ENCODE measurements around the gene KRT71. TPM values are rescaled to one million over a fixed set of nuclear protein-coding genes. Genes with fewer than 3 reads are reported as not detected.

KRT71 gene
- total RNA-seq, 1 donor from 2014 or later = not detected

DNA sequence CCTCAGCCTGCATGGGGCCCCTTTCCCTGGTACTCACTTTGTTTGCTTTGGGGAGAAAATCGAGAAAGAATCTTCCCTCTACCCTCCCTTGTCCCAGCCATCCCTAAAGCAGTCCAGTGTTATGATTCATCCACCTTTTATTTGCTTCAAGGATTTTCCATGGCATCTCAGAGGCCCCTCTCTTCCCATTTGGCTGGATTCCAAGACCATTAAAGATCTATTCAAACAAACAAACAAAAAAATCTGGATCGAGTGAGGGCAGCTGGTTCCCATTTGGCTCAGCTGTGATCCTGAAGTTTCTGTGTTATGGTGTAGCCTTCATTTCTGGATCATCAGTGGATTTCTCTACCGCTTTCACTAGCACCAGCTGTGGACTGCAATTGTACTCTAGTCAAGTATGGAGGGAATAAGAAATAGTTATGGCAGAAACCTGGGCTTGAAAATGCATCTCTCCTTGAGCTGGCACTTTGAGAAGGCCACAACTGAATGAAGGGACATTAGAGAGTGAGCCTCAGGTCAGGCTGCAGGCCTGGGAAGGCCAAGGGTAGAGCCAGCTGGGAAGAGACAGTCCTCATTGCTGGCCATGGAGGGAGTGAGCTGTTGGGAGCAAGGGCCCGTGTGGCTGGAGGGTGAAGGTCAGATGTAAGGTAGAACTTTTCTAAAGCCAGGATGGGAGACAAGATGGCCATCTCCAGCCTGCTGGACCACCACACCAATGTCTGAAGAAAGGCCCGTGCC, 13.7 kb downstream of the KRT71 start:
- DNase-seq (ENCODE audit: low spot score) = no peak

DNA sequence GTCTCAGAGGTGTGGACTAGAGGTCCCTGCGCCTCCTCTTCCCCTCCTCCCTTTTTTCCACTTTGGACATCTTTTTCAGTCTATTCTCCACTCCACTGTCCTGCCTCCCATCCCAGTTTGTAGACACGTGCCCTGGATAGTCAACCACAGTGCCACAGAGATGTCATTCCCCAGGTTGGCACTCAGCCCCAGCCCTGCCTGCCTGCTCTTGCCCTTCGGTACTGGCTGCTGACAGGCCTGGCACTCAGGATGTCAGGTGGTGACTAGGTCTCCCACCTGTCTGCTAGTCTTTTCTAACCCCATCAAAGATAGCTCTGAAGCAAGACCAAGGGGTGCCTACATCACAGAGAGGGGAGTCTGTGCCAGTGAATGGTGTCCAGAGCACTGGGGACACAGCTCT, 15.8 kb downstream of the KRT71 start:
- DNase-seq (ENCODE audit: low spot score) = no peak

DNA sequence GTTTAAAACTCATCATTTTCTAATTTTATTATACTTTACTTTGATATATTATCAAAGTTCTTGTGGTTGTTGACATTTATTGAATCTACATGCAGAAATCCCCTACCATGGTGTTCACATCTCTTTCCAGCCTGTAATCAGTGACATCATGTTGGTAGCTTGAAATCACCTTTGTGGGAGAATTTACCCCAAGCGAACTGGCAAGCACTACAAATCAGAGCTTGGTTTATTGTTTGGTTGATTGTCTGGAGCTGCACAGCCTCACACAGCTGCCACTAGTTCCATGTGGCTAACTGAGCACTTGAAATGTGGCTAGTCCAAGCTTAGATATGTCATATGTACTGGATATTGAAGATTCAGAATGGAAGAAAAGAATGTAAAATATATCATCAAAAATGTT, 17.4 kb downstream of the KRT71 start:
- DNase-seq (ENCODE audit: low spot score) = no peak

DNA sequence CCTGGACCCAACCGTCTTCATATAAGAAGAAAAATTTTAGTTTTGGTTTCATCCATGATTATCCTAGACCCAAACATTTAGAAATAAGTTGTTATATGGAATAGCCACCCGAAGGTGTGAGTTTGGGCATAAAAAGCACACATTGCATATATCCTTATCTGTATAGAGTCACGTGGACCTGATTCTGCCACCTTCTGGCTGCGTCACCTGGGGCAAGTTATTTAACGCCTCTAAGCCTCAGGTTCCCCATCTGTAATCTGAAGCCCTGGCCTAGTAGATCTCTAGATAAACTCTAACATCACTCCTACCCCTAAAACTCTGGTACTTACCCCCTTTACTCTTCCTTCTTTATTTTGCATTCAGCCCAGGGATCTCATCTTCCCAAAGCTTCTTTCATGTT, 18.5 kb downstream of the KRT71 start:
- no peak for DNase-seq (ENCODE audit: low spot score)

DNA sequence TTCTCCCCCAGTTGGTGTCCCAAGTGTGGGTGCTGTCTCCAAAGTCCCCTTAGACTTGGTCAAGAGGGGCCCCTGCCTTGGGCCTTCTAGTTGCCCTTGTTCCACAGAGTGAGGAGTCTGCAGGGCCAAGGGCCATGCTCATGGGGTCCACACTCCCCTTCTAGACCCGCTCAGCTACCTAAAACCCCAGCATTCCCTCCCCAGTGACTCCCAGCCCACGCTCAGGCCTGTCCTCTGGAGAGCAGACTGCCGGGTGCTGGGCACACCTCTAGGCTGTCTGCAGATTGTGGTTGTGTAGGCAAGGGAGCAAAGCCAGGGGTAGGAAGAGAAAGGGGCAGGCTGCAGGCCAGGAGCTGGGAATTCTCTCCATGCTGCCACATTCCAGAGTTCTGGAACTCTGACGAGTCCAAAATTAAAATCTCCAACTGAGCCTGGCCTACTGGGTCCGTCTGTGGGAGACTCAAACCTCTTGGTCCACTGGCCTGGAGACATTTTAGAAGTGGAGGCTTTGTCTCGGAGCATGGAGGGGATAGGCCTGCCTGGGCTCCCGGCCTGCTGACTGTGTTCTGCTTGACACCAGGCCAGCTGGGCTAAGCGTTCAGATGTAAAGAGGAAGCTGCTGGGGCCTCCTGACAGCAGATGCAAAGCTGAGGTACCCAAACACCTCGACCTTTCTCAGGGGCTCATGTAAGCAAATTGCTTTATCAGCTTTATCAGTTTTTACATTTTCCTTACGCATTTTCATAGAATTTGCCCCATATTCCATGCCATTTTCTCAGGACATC, 19.1 kb downstream of the KRT71 start:
- DNase-seq (ENCODE audit: low spot score) = no peak

DNA sequence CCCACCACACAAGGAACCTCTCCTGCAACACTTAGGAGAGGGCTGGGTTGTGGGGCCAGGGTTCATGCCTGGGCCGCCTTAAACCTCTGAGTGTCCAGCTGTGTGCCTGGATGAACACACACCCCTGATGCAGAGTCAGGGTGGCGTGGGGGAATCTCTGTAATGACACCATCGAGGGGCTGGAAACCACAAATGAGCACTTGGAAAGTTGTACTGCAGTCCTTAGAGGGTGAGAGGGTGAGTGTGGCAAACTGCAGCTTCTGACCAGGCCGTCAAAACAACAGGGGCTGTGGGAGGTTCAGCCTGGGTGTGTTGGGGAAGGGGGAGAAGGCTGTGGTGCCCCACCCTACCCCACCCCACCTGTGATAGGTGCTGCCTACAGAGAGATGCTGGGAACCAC, 20.3 kb downstream of the KRT71 start:
- DNase-seq (ENCODE audit: low spot score) = no peak

DNA sequence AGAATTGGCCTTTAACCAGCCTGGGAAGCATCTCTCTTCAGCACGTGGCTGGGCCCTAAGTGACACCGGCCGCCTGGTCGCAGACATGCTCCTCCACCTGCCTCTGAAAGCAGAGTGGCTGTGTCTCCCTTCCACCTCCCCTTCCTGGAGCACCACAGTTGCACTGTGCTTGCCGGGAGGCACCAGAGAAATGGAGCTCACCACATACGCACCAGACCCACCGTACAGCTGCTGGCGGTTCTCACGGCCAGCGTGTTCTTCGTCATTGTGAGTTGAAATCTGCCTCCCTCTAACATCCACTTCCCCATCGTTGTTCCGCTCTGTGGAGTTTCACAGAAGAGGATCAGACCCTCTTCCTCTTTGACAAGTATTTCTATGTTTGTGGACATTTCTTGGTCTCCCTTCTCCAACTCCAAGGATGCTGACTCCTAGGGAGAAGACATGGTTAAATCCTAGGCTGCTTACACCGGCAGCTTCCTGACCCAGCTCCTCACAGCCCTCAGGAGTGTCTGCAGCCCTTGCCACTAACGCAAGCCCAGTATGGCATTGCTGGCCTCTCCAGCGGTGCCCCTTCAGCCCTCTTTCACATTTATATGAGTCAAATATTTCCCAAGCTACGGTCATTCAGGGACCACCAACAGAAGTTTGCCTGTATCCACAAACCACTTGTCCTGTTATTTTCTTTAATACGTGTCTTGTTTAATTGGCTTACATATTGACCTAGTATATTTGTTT, 21.2 kb downstream of the KRT71 start:
- DNase-seq (ENCODE audit: low spot score) = no peak

DNA sequence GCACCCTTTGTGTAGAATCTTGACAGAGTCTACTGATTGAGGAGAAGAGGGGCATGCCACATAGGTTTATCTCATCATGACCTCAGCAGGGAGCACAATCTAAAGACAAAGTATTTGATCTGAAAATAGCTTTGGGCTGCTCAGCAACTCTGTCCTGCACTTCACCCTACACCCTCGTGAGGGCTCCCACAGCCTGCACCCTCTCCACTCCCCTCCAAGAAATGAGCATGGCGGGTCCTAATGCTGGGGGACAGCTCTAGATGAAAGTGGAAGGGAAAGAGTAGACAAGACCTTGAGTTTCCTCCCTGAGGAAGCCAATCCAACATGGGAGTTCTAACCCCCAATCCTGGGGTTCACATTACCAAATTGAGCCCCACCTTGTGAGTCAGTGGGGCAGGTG, 22.0 kb downstream of the KRT71 start:
- peak; percentile 57 for DNase-seq (ENCODE audit: low spot score)

DNA sequence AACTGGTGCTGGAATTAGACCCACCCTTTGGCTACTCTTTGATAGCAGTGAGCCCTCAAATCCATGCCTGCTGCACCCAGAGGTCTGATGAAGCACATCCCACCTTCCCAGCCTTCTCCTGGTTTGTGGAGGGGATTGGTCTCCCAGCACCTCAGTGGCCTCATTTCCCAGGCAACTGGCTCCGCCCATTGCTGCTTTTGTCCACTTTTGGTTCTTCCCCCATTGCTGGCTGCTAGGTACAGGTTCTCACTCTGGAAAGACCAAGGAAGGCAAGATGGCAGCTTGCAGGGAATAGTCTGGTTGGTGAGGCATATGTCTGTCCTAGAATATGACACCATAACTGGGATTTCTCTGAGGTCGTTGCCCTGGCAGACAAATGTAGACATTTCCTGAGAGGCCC, 22.6 kb downstream of the KRT71 start:
- peak; percentile 65 for DNase-seq (ENCODE audit: low spot score)

DNA sequence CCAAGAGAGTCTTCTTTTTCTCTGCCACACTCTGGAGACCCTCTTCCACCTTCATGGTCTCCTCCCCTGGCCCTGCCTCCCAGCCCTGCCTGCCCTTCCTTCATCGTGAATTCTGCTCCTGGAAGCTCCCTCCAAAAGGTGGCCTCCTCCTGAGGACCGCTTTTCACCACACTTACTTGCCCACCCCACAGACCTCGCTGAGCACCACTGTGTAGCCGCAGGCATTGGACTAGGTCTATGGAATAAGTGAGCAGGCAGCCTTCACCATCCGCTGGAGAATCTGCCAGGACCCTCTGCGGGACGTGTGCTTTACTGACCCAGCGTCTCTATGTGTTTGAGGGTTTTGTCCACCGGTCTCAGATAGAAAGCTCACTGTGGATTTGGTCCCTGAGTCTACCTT, 23.1 kb downstream of the KRT71 start:
- DNase-seq (ENCODE audit: low spot score) = peak; percentile 76

DNA sequence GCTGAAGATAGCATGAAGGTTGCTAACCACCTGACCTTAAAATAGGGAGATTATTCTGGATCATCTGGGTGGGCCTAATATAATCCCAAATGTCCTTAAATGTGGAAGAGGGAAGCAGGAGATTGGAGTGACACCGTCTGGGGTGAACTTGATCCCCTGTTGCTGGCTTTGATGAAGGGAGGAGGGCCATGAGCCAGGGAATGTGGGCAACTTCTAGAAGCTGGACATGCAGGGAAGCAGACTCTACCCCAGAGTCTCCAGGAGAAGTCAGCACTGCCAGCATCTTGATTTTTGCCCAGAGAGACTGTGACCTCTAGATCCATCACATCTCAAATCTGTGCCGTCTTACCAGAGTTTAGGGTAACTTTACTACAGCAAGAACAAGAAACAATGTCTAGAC, 23.5 kb downstream of the KRT71 start:
- peak; percentile 65 for DNase-seq (ENCODE audit: low spot score)

DNA sequence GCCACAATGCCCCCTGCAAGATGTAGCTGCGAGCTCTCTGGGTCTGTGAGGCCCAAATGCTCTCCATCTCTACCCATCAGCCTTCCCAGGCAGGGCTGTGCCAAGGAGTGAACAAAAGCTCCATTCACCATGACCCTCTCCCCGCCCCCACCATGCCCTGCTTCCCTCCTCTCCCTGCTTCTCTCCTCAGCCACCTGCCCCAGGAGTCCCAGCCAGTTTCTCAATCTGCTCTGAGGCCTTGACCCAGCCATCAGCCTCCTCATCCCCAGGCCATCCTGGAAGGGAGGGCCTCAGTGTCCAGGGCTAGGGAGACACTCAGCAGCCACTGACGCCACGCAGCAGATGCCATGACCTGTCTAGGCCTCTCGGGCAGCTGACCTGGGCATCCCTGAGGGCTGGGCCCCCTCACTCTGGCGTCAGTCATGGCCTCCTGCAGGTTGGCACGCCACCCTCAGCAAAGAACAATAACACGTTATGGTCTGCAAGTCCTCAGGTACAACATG, 24.3 kb downstream of the KRT71 start:
- DNase-seq (ENCODE audit: low spot score) = peak; percentile 72

DNA sequence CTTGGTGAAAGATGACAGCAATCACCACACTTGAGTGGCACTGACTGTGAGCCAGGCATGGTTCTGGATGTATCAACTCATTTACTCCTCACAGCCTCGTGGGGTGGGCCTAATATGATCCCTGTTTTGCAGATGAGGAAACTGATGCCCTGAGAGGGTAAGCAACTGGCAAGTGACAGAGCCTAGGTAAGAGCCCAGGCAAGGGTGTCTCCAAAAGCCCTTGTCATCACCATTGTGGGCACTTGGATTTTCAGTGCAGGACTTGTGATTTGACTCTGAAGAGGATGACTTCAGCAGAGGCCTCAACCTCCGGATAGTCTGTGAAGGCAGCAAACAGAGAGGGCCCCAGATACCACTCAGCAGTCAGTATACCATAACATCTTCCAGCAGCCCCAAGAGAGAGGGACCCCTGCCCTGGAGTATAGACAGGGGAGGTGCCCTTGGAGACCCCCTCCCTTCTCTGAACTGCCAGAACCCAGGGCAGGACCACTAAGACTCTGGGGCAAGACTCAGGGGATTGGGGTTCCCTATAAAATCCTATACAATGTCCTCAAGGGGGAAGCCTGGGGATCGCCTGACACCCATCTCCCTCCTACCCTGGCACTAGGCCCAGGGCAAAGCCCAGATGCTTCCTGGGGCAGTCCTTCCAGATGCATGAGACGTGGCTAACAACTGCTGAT, 25.7 kb downstream of the KRT71 start:
- no peak for DNase-seq (ENCODE audit: low spot score)

DNA sequence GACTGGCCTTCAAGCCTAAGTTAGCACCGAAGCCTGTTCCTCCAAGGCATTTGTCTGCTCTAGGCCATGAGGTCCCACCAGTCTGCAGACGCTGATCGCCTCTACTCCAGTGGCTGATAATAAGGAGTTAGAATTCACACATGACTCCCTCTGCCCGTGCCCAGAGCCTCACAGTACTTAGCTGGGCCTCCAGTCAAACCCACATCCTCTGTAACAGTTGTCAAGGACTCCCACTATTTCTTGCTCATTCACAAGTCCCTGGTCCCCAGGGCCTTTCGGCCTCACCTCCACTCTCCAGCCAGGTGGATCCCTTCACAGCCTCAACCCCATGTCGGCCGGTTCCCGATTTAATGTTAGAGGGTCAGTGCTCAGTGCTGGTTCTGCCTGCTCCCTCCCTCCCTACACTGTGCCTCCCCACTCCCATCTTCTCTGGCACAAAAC, 26.4 kb downstream of the KRT71 start:
- DNase-seq (ENCODE audit: low spot score) = peak; percentile 88

DNA sequence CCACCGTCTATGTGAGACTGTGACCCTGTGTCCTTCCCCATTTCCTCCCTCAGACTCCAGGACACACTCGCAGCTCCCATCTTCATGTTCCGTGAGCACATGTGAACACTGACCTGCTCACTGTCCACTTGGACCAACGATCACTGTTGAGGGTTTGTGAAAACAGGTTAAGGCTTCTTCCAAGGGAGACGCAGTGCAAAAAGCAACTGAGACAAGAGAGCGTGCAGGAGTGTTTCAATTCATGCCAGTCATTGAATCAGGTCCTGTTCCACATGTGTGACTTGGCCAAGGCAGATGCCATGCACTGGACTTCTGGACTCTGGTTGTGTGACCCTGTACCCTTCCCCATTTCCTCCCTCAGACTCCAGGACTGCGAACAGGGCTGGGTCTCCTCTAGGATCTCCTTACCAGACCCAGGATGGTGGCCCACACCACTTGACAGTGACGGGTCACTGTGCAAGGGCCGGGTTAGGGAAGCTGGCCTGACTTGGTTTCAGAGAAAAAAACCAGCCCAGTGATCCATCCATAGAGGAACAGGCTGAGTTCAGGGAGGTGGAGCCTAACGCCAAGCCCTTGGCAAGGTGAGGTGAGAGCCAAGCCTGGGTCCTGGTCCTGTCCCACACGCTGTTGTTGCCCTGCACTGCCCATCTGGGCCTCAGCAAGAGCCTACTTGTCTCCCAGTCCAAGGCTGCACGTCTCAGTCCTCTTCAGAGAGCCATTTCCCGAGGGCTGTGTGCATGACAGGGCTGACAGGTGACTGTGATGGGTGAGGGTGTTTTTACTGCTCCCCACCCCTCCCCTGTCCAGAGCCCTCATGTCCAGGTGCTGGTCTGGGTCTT, 27.1 kb downstream of the KRT71 start:
- no peak for DNase-seq (ENCODE audit: low spot score)

DNA sequence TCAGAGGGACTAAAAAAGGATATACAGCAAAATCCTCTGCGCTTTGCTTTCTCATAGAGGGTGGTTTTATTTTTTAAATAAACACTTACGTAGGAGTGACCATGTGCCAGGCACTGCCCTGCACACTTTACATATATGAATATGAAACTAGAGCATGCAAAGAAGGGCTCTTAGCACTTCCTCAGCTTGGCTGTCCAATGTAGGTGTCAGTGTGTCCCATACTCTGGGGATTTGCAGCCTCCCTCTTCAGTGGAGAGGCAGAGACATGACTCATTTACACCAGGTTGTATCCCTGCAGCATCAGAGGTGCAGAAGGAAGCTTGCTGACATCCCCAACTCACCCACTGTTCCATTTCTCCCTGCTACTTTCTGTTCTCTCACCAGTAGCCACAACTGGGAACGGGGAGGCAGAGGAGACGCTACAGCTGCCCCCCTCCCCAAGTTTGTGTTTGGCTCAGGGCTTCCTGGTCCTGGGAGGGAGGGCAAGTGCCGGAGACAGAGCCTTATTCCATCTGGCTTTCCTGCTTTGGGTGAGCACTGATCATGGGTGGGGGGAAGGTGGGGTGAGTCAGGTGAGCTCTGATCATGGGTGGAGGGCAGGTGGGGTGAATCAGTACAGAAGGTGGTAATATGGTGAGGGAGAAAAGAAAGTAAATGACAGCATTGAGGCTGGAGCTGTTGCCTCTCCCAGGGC, 27.9 kb downstream of the KRT71 start:
- no peak for DNase-seq (ENCODE audit: low spot score)

DNA sequence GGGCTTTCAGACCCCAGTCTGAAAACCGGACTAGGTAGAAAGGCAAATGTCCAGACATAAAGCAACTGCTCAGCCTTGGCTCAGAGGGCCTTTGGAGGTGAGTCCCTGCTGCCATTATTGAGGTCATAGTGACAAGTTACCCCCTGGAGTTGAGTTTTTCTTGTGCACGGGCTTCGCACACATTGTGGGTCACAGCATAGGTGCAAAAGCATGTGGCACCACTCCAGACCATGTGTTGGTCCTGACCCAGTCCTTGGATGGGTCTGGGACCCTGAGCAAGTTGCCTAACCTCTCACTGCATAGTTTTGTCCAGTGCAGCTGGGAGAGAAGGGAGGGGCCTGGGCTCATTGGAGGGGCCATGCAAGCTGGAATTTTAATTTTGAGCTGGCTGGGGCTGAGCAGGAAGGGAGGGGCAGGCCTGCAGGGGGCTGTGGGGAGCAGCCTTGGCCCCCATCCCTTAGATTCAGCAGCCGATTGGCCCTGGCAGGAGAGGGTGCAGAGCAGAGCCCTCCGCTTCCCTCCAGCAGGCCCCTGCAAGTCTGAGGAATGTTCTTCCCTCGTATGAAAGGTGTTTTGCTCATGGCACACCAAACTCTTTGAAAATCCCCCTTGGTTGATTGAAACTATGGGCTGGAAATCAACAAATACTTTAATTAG, 28.6 kb downstream of the KRT71 start:
- DNase-seq (ENCODE audit: low spot score) = no peak

DNA sequence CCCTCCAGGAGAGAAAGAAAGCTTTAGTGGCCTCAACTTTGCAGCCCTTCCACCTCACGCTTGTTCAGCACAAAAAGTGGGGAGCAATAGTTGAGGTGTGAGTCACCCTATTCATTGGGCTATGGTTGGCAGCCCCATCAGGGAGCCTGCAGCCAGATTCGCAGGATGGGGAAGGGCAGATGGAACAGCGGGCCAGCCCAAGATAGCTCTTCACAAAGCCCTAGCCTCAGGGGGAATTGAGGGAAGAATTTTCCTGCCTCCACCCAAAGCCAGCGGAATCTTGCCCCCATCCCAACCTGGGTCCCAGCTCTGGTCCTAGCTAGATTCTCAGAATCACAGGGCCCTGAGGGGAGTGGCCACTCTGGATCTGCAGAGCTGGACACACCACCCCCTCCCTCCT, 29.1 kb downstream of the KRT71 start:
- DNase-seq (ENCODE audit: low spot score) = no peak

DNA sequence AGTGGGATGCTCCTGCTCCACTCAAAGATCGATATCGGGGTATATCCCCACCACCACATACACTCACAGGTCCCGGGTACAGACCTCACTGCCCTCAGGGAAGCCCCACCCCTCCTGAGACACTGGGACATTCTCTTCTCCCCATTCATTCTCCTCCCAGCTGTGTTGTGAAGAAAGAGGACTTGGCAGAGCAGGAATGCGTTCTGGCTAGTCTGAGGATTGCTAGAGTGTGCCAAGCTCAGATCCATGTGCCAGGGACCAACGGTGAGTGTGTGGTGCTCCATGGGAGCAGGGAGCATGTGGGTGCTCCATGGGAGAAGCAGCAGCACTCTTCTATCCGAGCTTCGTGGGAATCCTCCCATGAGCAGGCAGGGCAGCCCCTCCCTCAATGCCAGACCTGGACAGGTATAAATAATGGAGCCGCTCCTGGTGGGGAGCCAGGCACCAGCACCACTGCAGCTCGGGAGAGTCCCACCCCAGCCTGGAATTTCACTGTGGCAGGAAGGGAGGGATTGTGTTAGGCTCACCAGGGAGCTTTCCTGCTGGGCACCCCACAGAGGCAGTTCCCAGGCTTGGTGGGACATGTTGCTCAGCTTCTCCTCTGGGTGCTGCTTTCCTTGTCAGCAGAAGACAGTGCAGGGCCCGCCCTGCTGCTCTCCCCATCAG, 30.5 kb downstream of the KRT71 start:
- no peak for DNase-seq (ENCODE audit: low spot score)

Measured in mesenteric fat pad (tissue), 1 donor.